Fibroblast of the aortic adventitia (primary cell): ENCODE results near the gene SLC25A38. TPM values are rescaled to one million over a fixed set of nuclear protein-coding genes. Genes with fewer than 3 reads are reported as not detected.

ENCODE experiments used
- DNase-seq: peaks from one replicate; pipeline ENCODE4 v3.0.0-alpha.2; 2010; ENCODE audit warnings: low read depth
- H3K4me3 ChIP-seq: 2 replicates; pipeline ENCODE4 v1.5.1; 2011; ENCODE audit warnings: low read depth, mild to moderate bottlenecking, control low read depth, low read length, moderate library complexity
- CTCF ChIP-seq: IDR thresholded peaks from 2 replicates; pipeline ENCODE4 v1.5.1; 2011; ENCODE audit warnings: mild to moderate bottlenecking, low read length, control low read depth, inconsistent platforms; ENCODE audit not compliant: insufficient read depth
- total RNA-seq: library from RNA; depleted of rRNA; stranded (reverse); fragments of >200 nt; gene quantifications from 2 replicates; pipeline ENCODE4 v1.2.3, GENCODE V29; 2012; ENCODE audit warnings: low replicate concordance

The SLC25A38 gene
- total RNA-seq, 1 donor = 19.3 TPM

- TF ChIP-seq CTCF = no peak
- no peak overlapping the region for H3K4me3 ChIP-seq
- no peak for DNase-seq
Measured at GRCh38 chr3:39423436-39423970, 40.3 kb downstream of the SLC25A38 start.

GRCh38 chr3:39426312-39426711 is 43.1 kb downstream of the SLC25A38 start:
- H3K4me3 ChIP-seq = no peak overlapping the region
- TF ChIP-seq CTCF = no peak
- no peak for DNase-seq

- TF ChIP-seq CTCF = no peak
Measured at GRCh38 chr3:39427506-39427905, 44.3 kb downstream of the SLC25A38 start.

GRCh38 chr3:39428745-39429201 is 45.6 kb downstream of the SLC25A38 start:
- no peak for TF ChIP-seq CTCF
- no peak overlapping the region for H3K4me3 ChIP-seq
- no peak for DNase-seq

More at GRCh38 chr3:39427506-39427905, 44.3 kb downstream of the SLC25A38 start:
- H3K4me3 ChIP-seq = no peak overlapping the region
- DNase-seq = no peak

- no peak overlapping the region for H3K4me3 ChIP-seq
- DNase-seq = no peak
- TF ChIP-seq CTCF = no peak
Measured at GRCh38 chr3:39429466-39429865, 46.3 kb downstream of the SLC25A38 start.

- no peak for TF ChIP-seq CTCF
- no peak for DNase-seq
- no peak overlapping the region for H3K4me3 ChIP-seq
Measured at GRCh38 chr3:39432342-39432741, 49.2 kb downstream of the SLC25A38 start.

- no peak for TF ChIP-seq CTCF
- no peak overlapping the region for H3K4me3 ChIP-seq
- DNase-seq = peak; percentile 76
Measured at GRCh38 chr3:39433642-39434041, 50.5 kb downstream of the SLC25A38 start.
